H1 (cell line): ENCODE data around the gene SPOCK1. TPM values are rescaled to one million over a fixed set of nuclear protein-coding genes. Genes with fewer than 3 reads are reported as not detected.

Experiments
- CTCF ChIA-PET: fragments of 300-600 bp; sonication (Branson Sonifier 250); formaldehyde crosslinking; loops from one replicate; lab custom pipeline; 2021; ENCODE audit not compliant: partially characterized antibody; lab: Charles Lee
- POLR2A ChIA-PET: fragments of 300-600 bp; sonication (Branson Sonifier 250); formaldehyde crosslinking; loops from one replicate; lab custom pipeline; 2021; ENCODE audit warnings: inconsistent platforms; ENCODE audit not compliant: partially characterized antibody; lab: Charles Lee
- DNase-seq, 2 experiments: peaks; one replicate each; pipeline versions ENCODE4 v3.0.0 to v3.0.0-alpha.2; 2010 to 2022; ENCODE audit warnings: low spot score in 2 of 2, low read depth in 1 of 2, mixed read lengths in 1 of 2
- FAIRE-seq: peaks from 2 replicates; lab custom pipeline; 2011; peaks lifted over from hg19 to GRCh38; lab: Jason Lieb, UNC
- H2AFZ ChIP-seq: 2 replicates; pipeline ENCODE4 v1.8.1; 2012; ENCODE audit warnings: low read length, inconsistent platforms
- H2AK5ac ChIP-seq: 2 replicates; pipeline ENCODE4 v1.6.1; 2013; ENCODE audit warnings: low read depth, low read length
- H2BK120ac ChIP-seq: replicated peaks from 2 replicates; pipeline ENCODE3; 2013; ENCODE audit warnings: low read depth, low read length, inconsistent platforms
- H2BK12ac ChIP-seq: 2 replicates; pipeline ENCODE4 v1.6.1; 2013; ENCODE audit warnings: low read depth, low read length
- H2BK15ac ChIP-seq: 2 replicates; pipeline ENCODE4 v1.6.1; 2013; ENCODE audit warnings: low read length
- H2BK20ac ChIP-seq: 2 replicates; pipeline ENCODE4 v1.6.1; 2013; ENCODE audit warnings: low read length
- H2BK5ac ChIP-seq: 2 replicates; pipeline ENCODE4 v1.6.1; 2013; ENCODE audit warnings: low read depth, low read length
- H3K14ac ChIP-seq: 2 replicates; pipeline ENCODE4 v1.6.1; 2013; ENCODE audit warnings: inconsistent platforms; ENCODE audit not compliant: insufficient read length
- H3K18ac ChIP-seq: 2 replicates; pipeline ENCODE4 v1.6.1; 2013; ENCODE audit warnings: low read length; ENCODE audit errors: extremely low read depth
- H3K23ac ChIP-seq: 2 replicates; pipeline ENCODE4 v1.6.1; 2013; ENCODE audit warnings: inconsistent platforms; ENCODE audit not compliant: insufficient read length
- H3K23me2 ChIP-seq: 2 replicates; pipeline ENCODE4 v1.6.1; 2013; ENCODE audit warnings: low read depth, low read length
- H3K27ac ChIP-seq: 2 replicates; pipeline ENCODE4 v1.6.1; 2011; ENCODE audit warnings: low read depth, low read length, inconsistent platforms
- H3K27me3 ChIP-seq, 4 experiments: replicated peaks in 1 of 4; 1 replicate in 1 of 4; 2 replicates in 3 of 4; pipeline versions ENCODE4 v1.6.1 to v1.8.1; 2011 to 2013; ENCODE audit warnings: low read length in 3 of 4, mild to moderate bottlenecking in 3 of 4, inconsistent platforms in 2 of 4, mixed read lengths in 2 of 4, moderate library complexity in 1 of 4; ENCODE audit not compliant: control insufficient read depth in 3 of 4, insufficient read depth in 3 of 4; ENCODE audit errors: extremely low read depth in 1 of 4
- H3K36me3 ChIP-seq, 4 experiments: 2 replicates each; pipeline versions ENCODE4 v1.6.1 to v1.8.1; 2011 to 2013; ENCODE audit warnings: mild to moderate bottlenecking in 4 of 4, low read length in 3 of 4, moderate library complexity in 2 of 4, control low read depth in 1 of 4, inconsistent platforms in 1 of 4; ENCODE audit not compliant: insufficient read depth in 4 of 4, control insufficient read depth in 2 of 4
- H3K4ac ChIP-seq: replicated peaks from 2 replicates; pipeline ENCODE3; 2013; ENCODE audit warnings: low read length, low read depth, mixed read lengths, inconsistent platforms; ENCODE audit not compliant: insufficient read length
- H3K4me1 ChIP-seq, 4 experiments: replicated peaks in 1 of 4; 1 replicate in 1 of 4; 2 replicates in 3 of 4; pipeline versions ENCODE4 v1.6.1 to v1.8.1; 2011 to 2013; ENCODE audit warnings: low read length in 3 of 4, inconsistent platforms in 2 of 4, mixed read lengths in 1 of 4; ENCODE audit not compliant: insufficient read depth in 4 of 4, control insufficient read depth in 3 of 4
- H3K4me2 ChIP-seq, 2 experiments: 2 replicates each; pipeline versions ENCODE4 v1.6.1 to v1.8.1; 2011 to 2013; ENCODE audit warnings: low read depth in 2 of 2, low read length in 2 of 2, control low read depth in 1 of 2, inconsistent platforms in 1 of 2, mild to moderate bottlenecking in 1 of 2; ENCODE audit not compliant: insufficient read depth in 1 of 2
- H3K4me3 ChIP-seq, 4 experiments: fragments of 200-600, 300-600 bp in 1 of 4; sonication (generic), shearing (Covaris generic), sonication (Bioruptor Twin) in 1 of 4; 2 replicates each; pipeline versions ENCODE4 v1.5.1 to v1.8.1; 2011 to 2016; ENCODE audit warnings: low read length in 4 of 4, low read depth in 3 of 4, control low read depth in 2 of 4, inconsistent platforms in 2 of 4, mild to moderate bottlenecking in 2 of 4, mixed read lengths in 1 of 4, moderate library complexity in 1 of 4; ENCODE audit not compliant: insufficient read depth in 2 of 4; ENCODE audit errors: extremely low read depth in 1 of 4
- H3K56ac ChIP-seq: replicated peaks from 2 replicates; pipeline ENCODE3; 2013; ENCODE audit warnings: low read depth, mild to moderate bottlenecking, mixed read lengths, low read length, inconsistent platforms; ENCODE audit not compliant: insufficient read length
- H3K79me1 ChIP-seq: 2 replicates; pipeline ENCODE4 v1.6.1; 2013; ENCODE audit warnings: low read depth, low read length, control low read depth
- H3K79me2 ChIP-seq, 2 experiments: 2 replicates each; pipeline versions ENCODE4 v1.6.1 to v1.8.1; 2012 to 2013; ENCODE audit warnings: low read length in 2 of 2, mild to moderate bottlenecking in 2 of 2, inconsistent platforms in 1 of 2; ENCODE audit not compliant: insufficient read depth in 2 of 2, control insufficient read depth in 1 of 2
- H3K9ac ChIP-seq, 4 experiments: replicated peaks in 1 of 4; 1 replicate in 1 of 4; 2 replicates in 3 of 4; pipeline versions ENCODE4 v1.6.1 to v1.8.1; 2011 to 2013; ENCODE audit warnings: low read depth in 3 of 4, low read length in 3 of 4, control low read depth in 2 of 4, mild to moderate bottlenecking in 2 of 4, moderate library complexity in 2 of 4, inconsistent platforms in 1 of 4; ENCODE audit errors: extremely low read depth in 1 of 4
- H3K9me3 ChIP-seq, 2 experiments: 2 replicates each; pipeline versions ENCODE4 v1.6.1 to v1.8.1; 2012 to 2013; ENCODE audit warnings: mild to moderate bottlenecking in 2 of 2, moderate library complexity in 2 of 2, control low read depth in 1 of 2, inconsistent platforms in 1 of 2, low read depth in 1 of 2, low read length in 1 of 2, mixed read lengths in 1 of 2; ENCODE audit not compliant: insufficient read depth in 2 of 2
- H4K20me1 ChIP-seq, 2 experiments: replicated peaks in 1 of 2; 2 replicates each; pipeline versions ENCODE3 to v1.8.1; 2011 to 2013; ENCODE audit warnings: inconsistent platforms in 2 of 2, low read length in 2 of 2, mild to moderate bottlenecking in 1 of 2; ENCODE audit not compliant: insufficient read depth in 2 of 2, control insufficient read depth in 1 of 2
- H4K5ac ChIP-seq: 2 replicates; pipeline ENCODE4 v1.6.1; 2013; ENCODE audit warnings: low read length, low read depth, mixed read lengths, inconsistent platforms; ENCODE audit not compliant: insufficient read length
- H4K8ac ChIP-seq: 2 replicates; pipeline ENCODE4 v1.8.0; 2013; ENCODE audit warnings: mild to moderate bottlenecking, moderate library complexity, low read length, inconsistent platforms; ENCODE audit not compliant: insufficient read depth; ENCODE audit errors: extremely low read depth
- H4K91ac ChIP-seq: replicated peaks from 2 replicates; pipeline ENCODE3; 2013; ENCODE audit warnings: low read length, mixed read lengths, inconsistent platforms; ENCODE audit not compliant: insufficient read length
- ASH2L ChIP-seq: fragments of 200-600, 300-600 bp; sonication (generic); IDR thresholded peaks from one replicate; pipeline ENCODE4 v1.7.1; 2017; ENCODE audit warnings: low read length
- NRF1 ChIP-seq: IDR thresholded peaks from 2 replicates; pipeline ENCODE4 v1.6.1; 2011; ENCODE audit warnings: mild to moderate bottlenecking, low read depth, low read length, improper control_type of control experiment
- POLR2A ChIP-seq, 2 experiments: IDR thresholded peaks; 1 replicate in 1 of 2; 2 replicates in 1 of 2; pipeline ENCODE4 v1.6.1; 2011; ENCODE audit warnings: low read depth in 2 of 2, low read length in 2 of 2, mild to moderate bottlenecking in 2 of 2; ENCODE audit errors: control extremely low read depth in 1 of 2
- RNF2 ChIP-seq: fragments of 200-900, 300-1000 bp; sonication (generic); IDR thresholded peaks from 2 replicates; pipeline ENCODE4 v1.7.1; 2016; ENCODE audit warnings: borderline replicate concordance, low read depth, mild to moderate bottlenecking, antibody characterized with exemption, low read length; ENCODE audit not compliant: poor library complexity, severe bottlenecking; ENCODE audit errors: missing control alignments
- SRF ChIP-seq: IDR thresholded peaks from 2 replicates; pipeline ENCODE4 v1.6.1; 2011; ENCODE audit warnings: mild to moderate bottlenecking, low read depth, low read length, moderate library complexity
- TAF7 ChIP-seq: optimal IDR thresholded peaks from 2 replicates; pipeline ENCODE3; 2011; ENCODE audit warnings: low read depth, mild to moderate bottlenecking, inconsistent platforms, low read length, moderate library complexity, borderline replicate concordance
- WGBS, 2 experiments: shearing (Covaris generic) in 1 of 2; methylation state at CpG; one replicate each; pipeline versions ENCODE4 v1.1.6 to v1.1.7; 2013 to 2015; ENCODE audit warnings: low lambda C conversion rate in 2 of 2, mixed read lengths in 2 of 2, inconsistent platforms in 1 of 2, low coverage in 1 of 2, missing lambda C conversion rate in 1 of 2; ENCODE audit not compliant: insufficient replicate concordance in 2 of 2, insufficient coverage in 1 of 2, insufficient read length in 1 of 2; ENCODE audit errors: extremely low coverage in 1 of 2, missing lambda C conversion rate in 1 of 2; 5-methylcytosine and 5-hydroxymethylcytosine counted together
- polyA plus RNA-seq, 7 experiments: library from polyadenylated mRNA; depleted of rRNA in 3 of 7; stranded (reverse) in 5 of 7; unstranded in 2 of 7; fragments of >200 nt in 5 of 7; fragments of 200-250 nt in 2 of 7; gene quantifications; 1 replicate in 5 of 7; 2 replicates in 1 of 7; 4 replicates in 1 of 7; pipeline versions ENCODE4 v1.2.1 to v1.2.3, GENCODE V29; 2011 to 2013; ENCODE audit warnings: missing spikeins in 2 of 7, mixed read lengths in 2 of 7
- total RNA-seq: library from RNA; stranded (reverse); fragmentation: NEBNext Ultra II Directional; extraction: Animal tissue kit (Norgen Biotek cat#: 25700); gene quantifications from 2 replicates; pipeline ENCODE4 v1.2.1, GENCODE V29; 2021

The SPOCK1 gene
- total and polyA plus RNA-seq, 2 of the 8 experiments (the other 6 are each of a cell fraction or from before 2014, with no cell fraction given) = 6.9 to 18.1 TPM

GRCh38 chr5:137442660-137443059, 56.5 kb downstream of the SPOCK1 start:
- CTCF ChIA-PET = interaction anchor here (1.5 kb wide), 1 partner anchor 122 kb away, joined by 4 read pairs; no protein-coding TSS in a partner anchor

More at GRCh38 chr5:137442660-137443059, 56.5 kb downstream of the SPOCK1 start:
- no peak for TF ChIP-seq RNF2
- TF ChIP-seq NRF1 = no peak
- no peak for TF ChIP-seq SRF
- no peak for TF ChIP-seq POLR2A (IDR thresholded peaks at IDR 0.05; ENCODE audit: control extremely low read depth in 1 of 2, low read depth in 2 of 2, low read length in 2 of 2)
- no peak for TF ChIP-seq ASH2L
- no peak for TF ChIP-seq TAF7
- FAIRE-seq = no peak
- DNase-seq = no peak
- H3K4ac ChIP-seq = no peak overlapping the region
- H3K18ac ChIP-seq = no peak overlapping the region
- no peaks in the 10 kb centered on the region for H3K27me3 ChIP-seq
- H3K4me1 ChIP-seq = no peaks in the 10 kb centered on the region
- WGBS, 2 experiments = 90% methylated on average over 1 of the region's 1 CpG; no CpG with 5 or more reads in 1 of the 2 experiments
- H2BK120ac ChIP-seq = no peak overlapping the region
- H3K79me2 ChIP-seq = no peaks in the 10 kb centered on the region
- no peaks in the 10 kb centered on the region for H3K79me1 ChIP-seq
- H3K56ac ChIP-seq = no peak overlapping the region
- no peaks in the 10 kb centered on the region for H3K23me2 ChIP-seq
- H4K20me1 ChIP-seq = no peaks in the 10 kb centered on the region
- H3K4me2 ChIP-seq = no peak overlapping the region
- H4K8ac ChIP-seq = no peak overlapping the region
- no peaks in the 10 kb centered on the region for H3K36me3 ChIP-seq
- no peak overlapping the region for H2BK15ac ChIP-seq
- no peak overlapping the region for H2BK5ac ChIP-seq
- no peak overlapping the region for H3K14ac ChIP-seq
- no peak overlapping the region for H2AFZ ChIP-seq
- H3K23ac ChIP-seq = no peak overlapping the region
- H3K4me3 ChIP-seq = no peak overlapping the region
- H3K9me3 ChIP-seq = no peaks in the 10 kb centered on the region
- H2AK5ac ChIP-seq = no peak overlapping the region
- no peak overlapping the region for H2BK12ac ChIP-seq
- no peak overlapping the region for H2BK20ac ChIP-seq
- no peak overlapping the region for H4K91ac ChIP-seq
- no peak overlapping the region for H3K27ac ChIP-seq
- no peak overlapping the region for H4K5ac ChIP-seq
- H3K9ac ChIP-seq = no peak overlapping the region
- POLR2A ChIA-PET = no interaction called here
